OCI-M1 (cell line): ENCODE results near the gene WFS1.

Source experiments
- DNase-seq: peaks from one replicate; lab custom pipeline; 2025; lab: John Stamatoyannopoulos, UW

Gene WFS1

GRCh38 chr4:6324999-6325787 lies 55.5 kb downstream of the WFS1 start:
- no peak for DNase-seq

- no peak for DNase-seq
These were observed 56.2 kb downstream of the WFS1 start for GRCh38 chr4:6325788-6326290.

- no peak for DNase-seq
These were observed 56.8 kb downstream of the WFS1 start for GRCh38 chr4:6326312-6327060.

- peak; percentile 78 for DNase-seq
These were observed 57.7 kb downstream of the WFS1 start for GRCh38 chr4:6327220-6327917.

GRCh38 chr4:6328526-6328925 lies 58.9 kb downstream of the WFS1 start:
- DNase-seq = no peak

GRCh38 chr4:6329478-6330383 lies 60.1 kb downstream of the WFS1 start:
- no peak for DNase-seq

- DNase-seq = no peak
These were observed 60.7 kb downstream of the WFS1 start for GRCh38 chr4:6330384-6330767.

- peak; percentile 31 for DNase-seq
These were observed 61.4 kb downstream of the WFS1 start for GRCh38 chr4:6331018-6331417.

- no peak for DNase-seq
These were observed 61.8 kb downstream of the WFS1 start for GRCh38 chr4:6331468-6331867.

GRCh38 chr4:6332042-6332668 lies 62.5 kb downstream of the WFS1 start:
- peak; percentile 15 for DNase-seq

- no peak for DNase-seq
These were observed 63.0 kb downstream of the WFS1 start for GRCh38 chr4:6332669-6333050.

GRCh38 chr4:6333301-6334202 lies 63.9 kb downstream of the WFS1 start:
- peak; percentile 22 for DNase-seq

- DNase-seq = no peak
These were observed 64.7 kb downstream of the WFS1 start for GRCh38 chr4:6334203-6334887.

- DNase-seq = no peak
These were observed 65.5 kb downstream of the WFS1 start for GRCh38 chr4:6335040-6335590.

GRCh38 chr4:6336166-6336565 lies 66.5 kb downstream of the WFS1 start:
- DNase-seq = no peak

- DNase-seq = no peak
These were observed 67.8 kb downstream of the WFS1 start for GRCh38 chr4:6337331-6337935.

GRCh38 chr4:6338175-6338950 lies 68.7 kb downstream of the WFS1 start:
- no peak for DNase-seq
